Stimulated activated CD8-positive, alpha-beta memory T cell treated with anti-CD3 and anti-CD28 coated beads, Interleukin-2, amount 100 ng/mL, for 1 hour (primary cell): ENCODE measurements around the gene KREMEN1.

ENCODE experiments used
- DNase-seq, 2 donors: peaks; one replicate each; pipeline ENCODE4 v3.0.0-alpha.2; 2020; ENCODE audit warnings: low read depth in 2 of 2

The KREMEN1 gene

GRCh38 chr22:29190051-29190450, 117.2 kb downstream of the KREMEN1 start:
- no peak for DNase-seq

- no peak for DNase-seq
Measured at GRCh38 chr22:29190918-29191317, 118.1 kb downstream of the KREMEN1 start.

- no peak for DNase-seq
Measured at GRCh38 chr22:29193021-29193420, 120.2 kb downstream of the KREMEN1 start.

GRCh38 chr22:29194184-29194583, 121.3 kb downstream of the KREMEN1 start:
- DNase-seq, result no peak

- no peak for DNase-seq
Measured at GRCh38 chr22:29195118-29195963, 122.5 kb downstream of the KREMEN1 start.

GRCh38 chr22:29195964-29196666, 123.3 kb downstream of the KREMEN1 start:
- DNase-seq, result no peak

GRCh38 chr22:29197096-29197495, 124.3 kb downstream of the KREMEN1 start:
- no peak for DNase-seq

- no peak for DNase-seq
Measured at GRCh38 chr22:29198240-29198639, 125.4 kb downstream of the KREMEN1 start.

- DNase-seq, result no peak
Measured at GRCh38 chr22:29199702-29200400, 127.0 kb downstream of the KREMEN1 start.

- DNase-seq, result no peak
Measured at GRCh38 chr22:29200901-29201300, 128.1 kb downstream of the KREMEN1 start.

- no peak for DNase-seq
Measured at GRCh38 chr22:29201782-29202181, 128.9 kb downstream of the KREMEN1 start.

GRCh38 chr22:29202212-29203192, 129.7 kb downstream of the KREMEN1 start:
- DNase-seq, result peak; percentile 18 to 26

- DNase-seq, result no peak
Measured at GRCh38 chr22:29203488-29204454, 130.9 kb downstream of the KREMEN1 start.

GRCh38 chr22:29204455-29205183, 131.8 kb downstream of the KREMEN1 start:
- no peak for DNase-seq

- DNase-seq, result no peak
Measured at GRCh38 chr22:29205252-29205593, 132.4 kb downstream of the KREMEN1 start.

GRCh38 chr22:29205594-29206371, 132.9 kb downstream of the KREMEN1 start, which contains the start of gene EMID1:
Gene EMID1, plus strand, starts transcription at chr22:29205896. Its CDS starts 143 bp downstream, at chr22:29206039.
- no peak for DNase-seq

GRCh38 chr22:29206372-29207242, 133.8 kb downstream of the KREMEN1 start:
- DNase-seq, result no peak

- DNase-seq, result no peak
Measured at GRCh38 chr22:29207243-29207550, 134.4 kb downstream of the KREMEN1 start.
